AG08395 (cell line): ENCODE results near the gene CMIP.

ENCODE experiments used
- DNase-seq: peaks from one replicate; pipeline ENCODE4 v3.0.0; 2012; ENCODE audit warnings: mixed read lengths, low spot score

Gene CMIP

DNA sequence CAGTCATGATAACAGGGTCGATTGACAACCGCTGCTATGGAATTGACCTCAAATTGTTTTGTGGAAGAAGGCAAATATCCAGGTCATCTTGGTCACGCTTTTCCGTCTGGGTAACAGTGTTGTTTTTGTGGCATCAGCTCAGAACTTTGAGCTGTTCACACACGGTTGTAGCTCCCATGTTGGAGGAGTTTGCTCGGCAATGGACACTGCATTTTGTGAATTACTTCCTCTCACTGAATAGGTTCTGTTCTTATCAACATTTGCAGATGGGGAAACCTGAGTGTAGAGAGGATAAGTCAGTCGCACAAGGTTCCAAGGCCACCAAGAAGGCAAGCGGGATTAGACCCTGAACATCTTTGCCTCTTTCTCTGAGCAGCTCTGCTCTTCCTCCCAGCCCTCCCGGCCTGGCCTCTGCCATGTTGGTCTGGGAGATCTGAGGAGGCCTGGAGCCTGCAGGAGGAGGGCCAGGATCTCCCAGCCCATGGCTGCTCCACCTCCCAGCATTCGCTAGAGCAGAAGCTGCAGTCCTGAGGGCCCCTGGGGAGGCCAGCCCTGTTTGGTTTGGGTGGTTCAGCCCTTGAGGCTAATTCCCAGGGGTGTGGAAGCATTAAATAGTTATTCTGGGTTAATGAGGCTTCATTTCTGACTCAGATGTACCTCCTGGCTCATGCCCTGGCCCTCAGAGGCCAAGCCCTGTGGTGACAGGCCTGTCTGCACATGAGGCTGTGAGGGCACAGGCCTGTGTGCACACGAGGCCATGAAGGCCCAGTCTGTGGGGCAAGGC is 180.3 kb downstream of the CMIP start:
- DNase-seq, result no peak

DNA sequence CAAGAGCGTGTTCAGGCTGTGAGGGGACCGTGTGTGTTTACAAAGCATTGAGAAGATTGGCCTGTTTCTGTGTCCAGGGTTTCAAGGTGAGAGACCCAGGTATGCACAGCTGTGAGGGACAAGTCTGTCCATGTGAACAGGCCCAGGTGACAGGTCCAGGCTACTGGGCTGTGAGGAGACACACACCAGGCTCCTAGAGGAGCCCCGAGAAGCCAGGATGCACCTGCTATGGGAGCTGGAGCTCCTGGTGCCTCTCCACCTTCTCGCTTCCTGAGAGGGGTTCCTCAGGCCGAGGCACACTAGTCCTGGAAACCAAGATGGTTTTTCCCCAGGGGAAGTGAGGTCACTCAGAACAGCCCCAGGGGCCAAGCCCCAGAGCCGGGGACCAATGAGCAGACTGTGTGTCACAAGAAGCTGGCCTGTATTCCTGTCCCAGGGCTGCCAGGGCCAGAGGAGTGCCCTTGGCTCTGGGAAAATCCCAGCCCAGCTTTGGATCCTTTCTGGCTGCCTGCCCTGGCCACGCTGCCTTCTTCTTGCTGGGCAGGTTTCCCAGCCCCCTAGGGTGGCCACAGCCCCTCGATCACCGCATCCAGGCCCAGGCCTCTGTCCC is 181.0 kb downstream of the CMIP start:
- peak; percentile 70 for DNase-seq

DNA sequence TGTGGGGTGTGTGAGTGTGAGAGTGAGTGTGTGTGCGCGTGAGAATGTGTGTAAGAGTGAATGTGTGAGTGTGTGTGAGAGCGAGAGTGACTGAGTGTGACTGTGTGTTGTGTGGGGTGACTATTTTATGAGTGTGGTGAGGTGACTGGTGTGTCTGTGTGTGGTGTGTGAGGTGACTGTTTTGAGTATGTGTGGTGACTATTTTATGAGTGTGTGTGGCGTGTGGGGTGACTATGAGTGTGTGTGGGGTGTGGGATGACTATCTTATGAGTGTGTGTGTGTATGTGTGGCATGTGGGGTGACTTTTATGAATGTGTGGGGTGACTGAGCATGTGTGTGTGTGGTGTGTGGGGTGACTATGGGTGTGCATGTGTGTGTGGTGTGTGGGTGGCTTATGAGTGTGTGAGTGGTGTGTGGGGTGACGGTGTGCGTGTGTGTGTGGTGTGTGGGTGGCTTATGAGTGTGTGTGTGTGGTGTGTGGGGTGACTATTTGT is 181.6 kb downstream of the CMIP start:
- DNase-seq, result no peak

DNA sequence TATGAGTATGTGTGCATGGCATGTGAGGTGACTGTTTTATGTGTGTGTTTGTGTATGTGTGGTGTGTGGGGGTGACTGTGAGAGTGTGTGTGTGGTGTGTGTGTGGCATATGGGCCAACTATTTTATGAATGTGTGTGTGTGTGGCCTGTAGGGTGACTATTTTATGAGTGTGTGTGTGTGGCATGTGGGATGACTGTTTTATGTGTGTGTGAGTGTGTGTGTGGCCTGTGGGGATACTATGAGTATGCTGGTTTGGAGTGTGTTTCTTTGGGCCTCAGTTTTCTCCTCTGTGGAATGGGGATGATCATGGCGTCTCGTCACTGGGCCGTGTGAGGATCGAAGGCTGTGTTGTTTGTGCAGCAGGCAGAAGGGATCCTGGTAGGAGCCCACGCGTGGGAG is 182.4 kb downstream of the CMIP start:
- DNase-seq, result no peak

DNA sequence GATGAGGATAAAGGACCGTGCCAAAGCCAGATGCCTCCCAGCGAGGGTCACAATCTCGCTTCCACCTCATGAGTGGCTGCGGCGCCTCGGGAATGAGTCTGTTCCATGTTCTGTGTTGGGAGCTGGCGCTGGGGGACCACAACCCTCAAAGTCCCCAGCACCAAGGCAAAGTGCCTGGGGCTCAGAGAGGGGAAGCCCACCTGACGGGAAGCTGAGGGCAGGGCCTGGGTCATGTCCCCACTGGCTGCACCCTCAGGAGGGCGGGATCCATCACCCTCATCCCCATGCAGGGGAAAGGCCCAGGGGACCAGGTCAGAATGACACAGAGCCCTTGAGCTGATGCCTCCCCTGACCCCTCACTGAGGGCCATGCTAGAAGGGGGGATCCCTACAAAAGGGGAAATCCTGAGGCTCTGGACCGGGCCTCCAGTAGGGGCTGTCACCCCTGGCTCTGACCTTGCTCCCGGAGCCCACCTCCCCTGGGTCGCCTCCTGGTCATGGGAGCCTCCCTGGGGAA is 183.2 kb downstream of the CMIP start:
- DNase-seq, result no peak

DNA sequence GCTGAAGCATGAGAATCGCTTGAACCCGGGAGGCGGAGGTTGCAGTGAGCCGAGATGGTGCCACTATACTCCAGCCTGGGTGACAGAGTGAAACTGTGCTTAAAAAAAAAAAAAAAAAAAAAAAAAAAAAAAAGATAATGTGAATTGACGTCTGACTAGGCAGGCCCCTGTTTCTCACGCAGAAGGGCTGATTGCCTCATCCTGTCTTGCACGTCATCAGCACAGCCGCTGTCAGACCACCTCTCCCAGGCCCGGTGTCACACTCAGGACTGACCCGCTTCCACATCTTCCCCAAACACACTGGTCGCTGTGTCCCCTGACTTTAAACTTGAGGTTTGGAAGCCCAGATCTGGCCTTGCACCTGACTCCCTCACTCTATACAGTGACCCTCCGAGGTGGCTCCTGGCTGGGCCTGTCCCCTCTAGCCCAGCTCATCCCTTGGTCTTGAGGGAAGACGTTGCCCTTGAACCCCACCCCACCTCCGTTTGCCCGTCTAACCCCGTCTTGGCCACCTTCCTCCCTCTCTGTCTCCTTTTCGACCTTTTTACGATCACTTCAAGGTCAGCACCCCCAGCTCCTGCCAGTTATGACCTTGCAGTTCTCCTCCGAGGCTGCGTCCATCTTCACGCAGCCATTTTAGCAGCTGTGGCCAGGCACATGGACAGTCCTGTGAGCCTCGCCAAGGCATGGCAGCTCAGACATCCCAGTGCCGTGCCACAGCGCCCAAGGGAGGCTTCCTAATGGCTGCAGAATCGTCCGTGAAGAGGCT is 184.6 kb downstream of the CMIP start:
- no peak for DNase-seq

DNA sequence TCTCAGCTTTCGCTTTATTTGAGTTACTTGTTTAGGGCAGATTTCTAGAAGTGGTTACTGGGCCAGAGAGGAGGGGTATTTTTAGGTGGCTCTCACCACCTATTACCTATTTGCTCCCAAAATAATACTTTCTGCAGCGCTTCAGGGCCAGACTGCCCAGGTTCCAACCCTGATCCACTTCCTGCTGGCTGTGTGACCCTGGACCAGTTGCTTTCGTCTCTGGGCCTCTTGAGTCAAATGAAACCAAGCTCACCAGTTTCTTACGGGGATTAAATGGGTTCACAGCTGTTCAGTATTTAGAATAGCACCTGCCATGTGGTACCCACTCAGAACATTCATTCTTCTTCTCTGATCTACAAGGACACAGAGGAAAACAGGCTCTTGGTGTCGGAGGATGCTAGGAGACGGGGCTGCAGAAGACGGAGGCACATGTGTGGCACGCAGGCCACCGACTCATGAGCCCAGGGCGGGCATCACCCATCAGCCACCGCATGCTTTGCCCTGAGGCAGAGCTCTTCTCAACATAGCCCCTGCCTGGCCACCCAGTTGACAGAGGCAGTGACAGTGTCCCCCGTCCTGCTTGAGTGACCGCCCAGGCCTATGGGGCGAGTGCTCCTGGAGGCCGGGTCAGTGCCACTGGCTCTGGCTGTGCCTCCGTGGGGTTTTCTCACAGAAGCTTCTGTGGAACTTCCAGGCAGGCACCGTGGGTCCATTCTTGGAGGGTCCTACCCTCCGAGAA is 185.5 kb downstream of the CMIP start:
- DNase-seq, result no peak

DNA sequence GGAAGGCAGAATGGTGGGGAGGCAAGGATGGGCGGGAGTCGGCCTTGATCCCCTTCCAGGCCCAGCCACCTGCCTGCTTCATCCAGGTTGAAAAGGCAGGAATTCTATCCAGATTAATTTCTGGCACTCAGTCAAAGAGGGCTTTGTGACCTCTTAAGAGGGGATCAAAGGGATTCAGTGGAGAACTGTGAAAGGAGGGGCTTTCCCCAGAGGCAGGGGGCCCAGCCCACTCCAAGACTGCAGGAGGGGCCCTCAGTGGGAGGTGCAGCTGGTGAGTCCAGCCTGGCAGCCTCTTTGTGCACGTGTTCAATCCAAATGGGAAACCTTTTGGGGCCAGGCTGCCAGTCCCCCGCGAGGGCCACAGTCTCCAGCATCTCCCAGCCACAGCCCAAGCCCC is 186.0 kb downstream of the CMIP start:
- no peak for DNase-seq

DNA sequence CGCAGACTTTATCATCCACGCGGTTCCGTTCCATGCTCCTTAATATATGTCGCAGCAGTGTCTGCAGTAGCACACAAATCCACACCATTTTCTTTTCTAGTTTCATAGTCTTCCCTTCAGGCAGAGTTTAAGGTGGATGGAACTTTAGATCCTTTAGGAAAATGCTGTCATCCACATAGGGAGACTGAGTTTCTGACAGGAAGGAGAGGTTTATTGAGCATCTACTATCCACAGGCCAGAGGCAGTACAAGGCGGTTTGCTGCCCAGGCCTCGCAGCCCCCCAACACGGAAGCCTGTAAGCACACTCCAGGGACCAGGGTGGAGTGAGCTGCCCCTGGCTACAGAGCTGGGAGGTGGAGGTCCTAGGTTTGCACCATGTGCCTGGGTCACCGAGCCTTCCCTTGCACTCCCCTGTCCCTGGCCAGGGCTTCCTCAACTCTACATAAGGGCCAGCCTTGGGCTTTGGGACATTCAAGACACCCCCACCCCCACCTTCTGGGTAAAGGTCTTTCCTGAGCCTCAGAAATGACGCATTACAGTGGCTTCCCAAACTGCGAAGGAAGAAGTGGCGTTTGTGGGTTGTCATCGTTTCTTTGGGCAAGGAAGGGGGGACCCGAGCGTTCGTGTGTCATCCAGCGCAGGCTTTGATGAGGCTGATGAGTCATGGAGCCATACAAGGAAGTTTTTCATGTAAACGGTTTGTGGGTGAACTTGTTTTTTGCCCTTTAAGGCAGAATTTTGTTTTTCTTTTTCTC is 188.0 kb downstream of the CMIP start:
- DNase-seq, result peak; percentile 42

DNA sequence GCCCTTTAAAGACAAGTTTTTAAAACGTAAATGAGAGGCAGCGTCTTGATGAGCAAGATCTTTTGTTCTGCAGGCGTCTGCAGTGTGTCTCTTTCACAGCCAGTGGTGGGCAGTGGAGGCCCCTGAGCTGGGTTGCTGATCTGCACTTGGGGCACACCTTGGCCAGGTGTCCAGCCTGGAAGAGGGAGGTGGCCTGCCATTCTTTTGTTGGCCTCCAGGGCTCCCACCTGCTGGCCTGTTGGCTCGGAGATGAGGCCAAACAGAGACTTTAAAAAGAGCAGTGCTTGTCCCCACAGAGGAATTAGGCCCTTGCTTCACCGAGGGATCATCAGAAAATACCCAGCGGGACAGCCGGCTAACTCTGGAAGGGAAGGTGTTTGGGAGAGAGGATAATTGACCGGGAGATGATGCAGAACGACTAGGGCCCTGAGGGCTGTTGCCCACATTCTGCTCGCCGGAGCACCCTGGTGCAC is 188.6 kb downstream of the CMIP start:
- no peak for DNase-seq

DNA sequence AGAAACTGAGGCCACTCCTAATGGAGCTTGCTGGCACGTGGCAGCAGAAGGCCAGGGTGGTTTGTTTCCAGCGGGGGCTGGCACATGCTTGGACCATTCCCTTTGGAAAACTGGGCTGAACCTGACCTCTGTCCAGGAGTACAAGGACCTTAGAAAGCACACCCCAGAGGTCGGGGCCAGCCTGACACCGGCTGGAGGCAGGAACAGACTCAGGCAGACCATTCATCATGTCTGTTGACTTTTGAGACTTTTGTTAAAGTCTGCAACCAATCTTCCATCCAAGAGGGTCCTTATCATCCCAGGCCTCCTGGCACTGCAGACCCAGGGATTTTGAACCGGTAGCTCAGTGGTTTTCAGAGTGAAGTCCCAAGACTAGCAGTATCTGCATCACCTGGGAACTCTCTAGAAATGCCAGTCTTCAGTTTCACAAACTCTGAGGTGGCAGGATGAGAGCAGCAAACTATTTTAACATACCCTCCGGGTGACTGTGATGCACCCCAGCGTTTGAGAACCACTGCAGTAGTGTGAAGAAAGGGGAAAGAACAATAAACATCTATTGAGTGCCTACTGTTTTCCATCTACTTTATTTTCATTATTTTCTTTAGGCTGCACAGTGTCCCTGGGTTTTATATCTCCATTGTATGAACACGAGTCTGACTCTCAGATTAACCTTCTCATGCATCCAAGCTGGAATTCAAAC is 189.2 kb downstream of the CMIP start:
- no peak for DNase-seq

DNA sequence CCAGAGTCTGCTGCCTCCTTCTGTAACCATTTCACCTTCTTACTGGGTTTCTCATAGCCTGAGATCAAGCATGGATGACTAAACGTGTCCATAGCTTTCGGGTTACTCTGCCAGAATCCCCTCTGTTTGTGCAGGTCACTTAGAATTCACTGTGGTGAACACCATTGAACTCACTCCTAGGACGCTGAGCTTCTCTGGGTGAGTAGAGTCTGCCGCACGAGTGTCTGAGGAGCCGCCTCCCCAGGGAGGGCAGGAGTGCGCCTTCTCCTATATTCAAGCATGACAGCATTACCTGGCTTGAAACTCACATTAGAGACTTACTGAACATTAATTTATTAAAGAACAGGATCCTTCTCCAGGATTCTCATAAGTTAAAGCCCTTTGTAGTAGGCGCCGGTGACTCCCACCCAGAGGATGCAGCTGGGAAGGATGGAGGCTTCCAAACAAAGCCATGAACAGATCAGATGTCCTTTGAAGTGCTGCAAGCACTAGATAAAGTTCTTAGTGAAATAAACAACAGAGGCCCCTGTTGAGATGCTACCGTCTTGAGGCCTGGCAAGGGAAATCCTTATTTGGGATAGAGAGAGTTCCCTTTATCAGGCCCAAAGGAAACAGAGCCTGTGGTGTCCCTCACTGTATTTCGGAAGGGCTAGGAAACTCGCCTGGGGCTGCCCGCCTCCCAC is 189.9 kb downstream of the CMIP start:
- no peak for DNase-seq

DNA sequence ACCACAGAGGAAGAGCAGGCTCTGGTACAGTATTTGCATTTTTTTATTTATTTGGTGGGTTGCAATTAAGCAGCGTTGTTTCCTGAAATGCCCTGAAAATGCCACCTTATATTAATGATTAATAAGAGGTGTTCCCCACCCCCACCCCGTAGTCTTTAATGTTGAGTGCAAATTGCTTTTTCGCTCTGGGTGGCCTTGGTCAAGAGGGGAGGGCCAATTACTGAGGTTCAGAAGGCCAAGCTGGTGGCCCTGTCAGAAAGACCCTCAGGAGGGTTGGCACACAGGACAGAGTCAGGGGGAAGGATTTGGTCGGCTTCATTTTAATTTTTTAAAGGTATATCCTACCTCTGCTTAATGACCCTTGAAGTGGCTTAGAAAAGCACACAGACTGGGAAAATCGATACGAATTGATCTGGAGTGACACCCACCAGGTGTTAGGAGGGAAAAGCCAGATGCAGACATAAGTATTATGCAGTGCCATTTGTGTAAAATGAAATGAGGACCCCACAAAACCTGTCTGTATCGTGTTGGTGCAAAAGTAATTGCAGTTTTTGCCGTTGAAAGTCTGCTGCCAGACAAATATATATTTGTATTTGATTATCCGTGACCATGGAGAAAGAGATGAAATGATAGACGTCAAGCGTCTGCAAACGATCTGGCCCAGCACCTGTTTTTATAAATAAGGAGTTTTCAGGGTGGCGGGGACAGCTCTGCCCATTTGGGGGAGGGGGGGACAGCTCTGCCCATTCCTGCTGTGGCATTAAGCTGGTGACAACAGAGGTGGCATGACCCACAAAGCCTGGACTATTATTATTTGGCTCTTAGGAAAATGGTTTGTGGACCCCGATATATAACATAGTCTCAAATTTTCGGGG is 190.7 kb downstream of the CMIP start:
- no peak for DNase-seq

DNA sequence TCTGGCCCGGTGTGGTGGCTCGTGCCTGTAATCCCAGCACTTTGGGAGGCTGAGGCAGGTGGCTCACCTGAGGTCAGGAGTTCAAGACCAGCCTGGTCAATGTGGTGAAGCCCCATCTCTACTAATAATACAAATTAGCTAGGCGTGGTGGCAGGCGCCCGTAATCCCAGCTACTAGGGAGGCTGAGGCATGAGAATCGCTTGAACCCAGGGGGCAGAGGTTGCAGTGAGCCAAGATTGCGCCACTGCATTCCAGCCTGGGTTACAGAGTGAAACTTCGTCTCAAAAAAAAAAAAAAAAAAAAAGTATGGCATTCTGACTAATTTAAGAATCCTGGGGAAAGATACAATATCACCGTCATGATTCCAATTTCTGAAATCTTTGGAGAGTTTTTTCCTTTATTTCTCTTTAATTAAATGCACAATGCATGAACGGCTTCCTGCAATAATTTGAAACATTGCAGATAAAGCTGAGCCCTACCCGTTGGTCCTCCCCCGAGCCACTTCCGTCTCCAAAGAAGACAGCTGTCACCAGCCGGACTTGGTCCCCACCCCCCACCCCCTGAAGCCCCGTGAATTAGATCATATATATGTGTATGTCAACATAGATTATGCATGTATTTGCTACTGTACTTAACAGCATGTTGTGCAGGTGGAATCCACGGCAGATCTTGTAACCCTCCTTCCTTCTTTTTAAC is 191.8 kb downstream of the CMIP start:
- no peak for DNase-seq

DNA sequence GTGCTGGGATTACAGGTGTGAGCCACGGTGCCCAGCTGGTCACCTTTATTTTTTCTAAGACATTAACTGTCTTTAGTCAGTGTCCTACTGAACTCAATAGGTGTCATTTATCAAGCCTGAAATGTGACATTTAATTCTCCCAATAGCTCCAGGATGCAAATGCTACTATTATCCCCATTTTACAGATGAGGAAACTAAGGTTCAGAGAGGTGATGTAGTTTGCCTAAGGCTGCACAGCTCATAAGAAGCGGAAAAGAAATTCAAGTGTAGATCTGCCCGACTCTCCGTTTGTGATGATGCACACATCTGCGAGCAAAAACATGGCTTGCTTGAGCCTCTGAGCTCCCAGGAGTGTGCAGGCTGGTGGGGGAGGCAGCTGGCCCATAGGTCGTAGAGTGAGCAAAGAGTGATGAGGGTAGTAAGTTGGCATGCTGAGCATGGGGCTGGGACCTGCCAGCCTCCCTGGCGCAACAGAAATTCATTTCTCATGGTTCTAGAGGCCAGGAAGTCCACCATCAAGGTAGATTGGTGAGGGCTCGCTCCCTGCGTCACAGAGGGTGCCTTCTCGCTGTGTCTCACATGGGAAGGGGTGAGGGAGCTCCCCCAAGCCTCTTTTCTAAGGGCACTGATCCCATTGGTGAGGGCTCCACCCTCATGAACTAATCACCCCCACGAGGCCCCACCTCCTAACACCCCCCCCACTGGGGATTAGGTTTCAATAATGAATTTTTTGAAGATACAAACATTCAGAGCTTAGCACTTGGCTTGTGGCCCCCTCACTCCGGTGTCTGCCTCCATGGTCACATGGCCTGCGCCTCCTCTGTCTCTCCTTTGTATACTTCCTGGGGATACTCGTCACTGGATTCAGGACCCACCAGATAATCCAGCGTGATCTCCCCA is 193.0 kb downstream of the CMIP start:
- no peak for DNase-seq

DNA sequence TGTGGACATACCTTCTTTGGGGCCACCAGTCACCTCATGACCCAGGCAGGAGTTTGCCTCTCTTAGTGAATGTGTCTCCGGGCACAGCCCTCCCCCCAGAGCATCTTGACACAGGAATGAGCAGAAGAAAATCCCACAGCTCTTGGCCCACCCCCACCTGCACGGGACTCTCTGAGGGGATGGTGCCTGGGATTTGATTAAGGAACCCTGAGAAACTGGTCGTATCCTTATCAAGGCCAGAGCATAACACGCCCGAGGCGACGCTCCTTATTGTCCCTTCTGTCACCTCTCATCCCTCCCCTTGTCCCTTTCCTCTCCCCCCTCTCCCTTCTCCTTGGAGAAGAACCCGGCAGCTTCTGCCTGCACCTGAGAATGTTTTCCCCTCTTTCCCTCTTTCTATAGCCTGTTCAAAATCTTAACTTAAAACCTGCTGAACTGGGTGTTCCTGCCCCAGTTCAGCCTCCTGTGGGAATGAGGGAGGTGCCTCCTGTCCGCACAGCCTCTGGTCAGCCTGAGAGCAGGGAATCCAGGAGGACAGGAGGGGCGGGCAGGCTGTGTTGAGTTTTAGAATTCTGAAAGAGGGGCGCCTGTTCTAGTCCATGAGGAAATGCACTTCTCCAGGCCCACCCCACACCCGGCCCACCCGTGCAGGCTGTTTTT is 193.8 kb downstream of the CMIP start:
- no peak for DNase-seq

DNA sequence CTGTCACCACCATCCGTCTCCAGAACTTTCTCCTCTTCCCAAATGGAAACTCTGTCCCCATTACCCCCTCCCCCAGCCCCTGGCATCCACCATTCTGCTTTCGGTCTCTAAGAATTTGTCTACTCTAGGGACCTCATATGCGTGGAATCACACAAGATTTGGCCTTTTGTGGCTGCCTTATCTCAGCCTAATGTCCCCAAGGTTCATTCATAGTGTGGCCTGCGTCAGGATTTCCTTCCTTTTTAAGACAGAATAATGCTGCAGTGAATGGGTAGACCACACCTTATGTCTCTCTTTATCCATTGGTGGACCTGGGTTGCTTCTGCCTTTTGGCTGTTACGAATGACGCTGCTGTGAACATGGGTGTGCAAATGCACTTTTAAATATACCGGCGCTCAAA is 194.7 kb downstream of the CMIP start:
- no peak for DNase-seq
